D721Med (cell line): ENCODE data around the gene UBE2N.
"Not testable (repeated sequence)": the region's sequence is repeated elsewhere in the genome, so short reads cannot be mapped to it uniquely, and the experiment has no call there.

ENCODE experiments used
- DNase-seq: peaks from one replicate; pipeline ENCODE4 v3.0.0; 2011; ENCODE audit warnings: low spot score; ENCODE audit not compliant: insufficient read length
- FAIRE-seq: peaks from 2 replicates; lab custom pipeline; 2011; peaks lifted over from hg19 to GRCh38; lab: Jason Lieb, UNC
- TF ChIP-seq, protein P1 (sequence below): IDR thresholded peaks from 2 replicates; pipeline ENCODE4 v1.5.1; 2012; ENCODE audit warnings: mild to moderate bottlenecking, control low read depth; ENCODE audit not compliant: insufficient read depth; ENCODE audit errors: missing control alignments

UBE2N gene

DNA sequence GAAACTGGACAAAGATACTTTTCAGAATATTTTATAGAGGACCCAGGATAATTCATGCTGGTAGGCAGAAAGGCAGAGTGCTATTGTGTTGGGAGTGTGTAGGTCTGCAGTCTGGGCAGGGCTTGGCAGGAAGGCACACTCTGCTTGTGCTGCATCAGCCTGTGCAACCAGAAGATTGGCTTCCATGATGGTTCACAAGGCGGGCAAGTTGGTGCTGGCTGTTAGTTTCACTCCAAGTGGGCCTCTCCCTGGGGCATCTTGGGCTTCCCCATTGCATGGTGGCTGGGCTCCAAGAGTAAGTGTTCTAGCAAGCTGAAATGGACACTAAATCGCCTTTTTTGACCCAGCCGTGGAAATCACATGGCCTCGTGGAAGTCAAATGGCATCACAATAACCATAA is 1.8 kb upstream of the UBE2N start:
- FAIRE-seq: no peak
- TF ChIP-seq, protein P1, sequence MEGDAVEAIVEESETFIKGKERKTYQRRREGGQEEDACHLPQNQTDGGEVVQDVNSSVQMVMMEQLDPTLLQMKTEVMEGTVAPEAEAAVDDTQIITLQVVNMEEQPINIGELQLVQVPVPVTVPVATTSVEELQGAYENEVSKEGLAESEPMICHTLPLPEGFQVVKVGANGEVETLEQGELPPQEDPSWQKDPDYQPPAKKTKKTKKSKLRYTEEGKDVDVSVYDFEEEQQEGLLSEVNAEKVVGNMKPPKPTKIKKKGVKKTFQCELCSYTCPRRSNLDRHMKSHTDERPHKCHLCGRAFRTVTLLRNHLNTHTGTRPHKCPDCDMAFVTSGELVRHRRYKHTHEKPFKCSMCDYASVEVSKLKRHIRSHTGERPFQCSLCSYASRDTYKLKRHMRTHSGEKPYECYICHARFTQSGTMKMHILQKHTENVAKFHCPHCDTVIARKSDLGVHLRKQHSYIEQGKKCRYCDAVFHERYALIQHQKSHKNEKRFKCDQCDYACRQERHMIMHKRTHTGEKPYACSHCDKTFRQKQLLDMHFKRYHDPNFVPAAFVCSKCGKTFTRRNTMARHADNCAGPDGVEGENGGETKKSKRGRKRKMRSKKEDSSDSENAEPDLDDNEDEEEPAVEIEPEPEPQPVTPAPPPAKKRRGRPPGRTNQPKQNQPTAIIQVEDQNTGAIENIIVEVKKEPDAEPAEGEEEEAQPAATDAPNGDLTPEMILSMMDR: no peak
- DNase-seq: no peak

DNA sequence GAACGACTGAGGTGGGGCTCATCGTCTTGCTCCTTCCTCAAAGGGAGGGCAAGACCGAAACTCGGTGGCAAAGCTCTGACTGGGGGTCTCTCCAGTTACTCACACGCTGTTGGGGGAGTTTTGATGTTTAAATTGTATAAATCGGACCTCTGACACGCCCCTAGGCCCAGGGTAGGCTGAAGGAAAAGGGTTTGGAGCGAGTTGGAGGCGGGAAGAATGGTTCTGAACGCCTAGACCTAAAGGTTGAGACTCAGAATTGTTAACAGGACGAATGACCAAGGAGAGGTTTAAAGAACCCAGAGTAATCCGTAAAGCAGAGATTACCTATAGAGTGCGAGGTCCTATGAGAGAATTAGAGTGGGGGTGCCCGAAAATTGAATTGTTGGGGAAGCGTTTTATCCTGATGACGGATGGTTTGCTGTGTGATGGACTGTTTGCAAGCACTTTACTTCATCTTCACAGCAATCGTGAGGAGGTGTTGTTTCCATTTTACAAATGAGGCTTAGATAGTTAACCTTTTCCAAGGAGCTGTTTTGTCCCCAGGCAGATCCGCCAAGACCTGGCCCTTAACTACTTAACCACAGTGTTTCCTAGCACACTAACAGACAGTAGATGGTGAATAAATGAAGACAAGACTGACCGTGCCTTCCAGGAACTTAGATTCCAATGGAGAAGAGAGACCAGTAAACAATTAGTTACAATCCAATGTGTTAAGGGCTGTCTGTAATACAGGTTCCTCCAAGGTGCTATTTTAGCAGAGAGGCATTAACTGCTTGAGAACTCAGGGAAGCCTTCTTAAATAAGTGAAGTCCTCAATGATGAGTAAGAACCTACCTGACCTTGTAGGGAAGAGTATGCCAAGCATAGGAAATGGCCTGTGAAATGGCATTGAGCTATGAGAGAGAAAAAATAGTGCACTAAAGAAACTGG is 929 bp upstream of the UBE2N start:
- FAIRE-seq (no peak), DNase-seq (no peak)
- TF ChIP-seq, protein P1: no peak

DNA sequence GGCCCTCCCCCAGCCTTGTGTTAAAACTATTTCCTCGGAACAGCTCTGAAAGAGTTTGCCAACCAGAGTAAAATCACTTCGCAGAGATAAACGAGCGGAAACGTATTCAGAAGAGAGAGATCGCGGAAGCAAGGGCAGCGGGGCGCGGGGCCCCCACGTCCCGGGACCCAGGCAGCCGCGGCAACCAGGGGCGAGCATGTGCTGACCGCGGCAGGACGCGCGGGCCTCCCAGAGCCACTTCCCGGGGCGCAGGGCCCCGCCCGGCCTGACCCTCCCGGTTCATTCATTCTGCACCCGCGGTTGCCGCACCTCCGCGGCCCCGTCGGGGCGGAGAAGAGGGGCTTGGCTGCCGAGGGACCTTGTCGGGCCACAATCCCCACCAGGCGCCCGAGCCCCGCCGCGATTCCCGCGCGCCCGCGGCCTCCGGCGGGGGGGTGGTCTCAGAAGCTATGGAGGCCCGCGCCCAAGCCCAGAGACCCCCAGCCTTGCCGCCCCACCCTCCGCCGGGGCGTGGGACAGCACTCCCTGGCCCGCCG is 598 bp downstream of the UBE2N start:
- TF ChIP-seq, protein P1: no peak
- FAIRE-seq (no peak), DNase-seq (no peak)

DNA sequence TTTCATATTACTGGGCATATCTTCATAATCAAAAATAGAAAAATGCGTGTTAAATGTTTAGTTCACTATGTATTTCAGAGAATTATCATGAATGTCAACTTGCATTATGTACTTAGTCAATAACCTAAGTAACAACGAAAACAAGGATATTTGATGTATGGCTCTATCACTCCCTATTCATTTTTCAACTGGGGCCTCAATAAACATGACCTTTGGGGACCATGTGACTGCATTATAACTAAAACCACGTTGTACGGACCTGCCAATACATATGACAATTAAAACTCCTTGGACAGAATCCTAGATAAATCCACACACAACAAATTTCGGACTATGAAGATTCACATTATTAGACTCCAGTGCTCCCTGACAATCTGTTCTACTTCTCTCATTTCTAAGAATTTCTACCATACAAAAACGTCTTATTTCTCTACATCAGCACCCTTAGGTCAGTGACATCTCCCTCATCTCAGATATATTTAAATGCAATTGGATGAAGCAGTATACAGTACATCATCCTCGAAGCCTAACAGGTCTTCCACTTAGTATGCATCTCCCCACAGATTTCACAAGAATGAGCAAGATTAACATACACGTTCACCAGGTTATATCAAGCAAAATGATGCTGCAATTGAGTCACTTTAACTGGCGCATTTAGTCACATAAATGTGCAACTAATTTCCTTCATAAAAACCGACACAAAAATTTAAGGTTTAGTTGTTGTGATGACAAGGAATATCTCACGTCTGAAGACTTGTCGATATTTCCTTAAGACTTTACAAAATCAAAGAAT is 1.5 kb downstream of the UBE2N start:
- DNase-seq: no peak
- TF ChIP-seq, protein P1: no peak
- peak; percentile 11 for FAIRE-seq

DNA sequence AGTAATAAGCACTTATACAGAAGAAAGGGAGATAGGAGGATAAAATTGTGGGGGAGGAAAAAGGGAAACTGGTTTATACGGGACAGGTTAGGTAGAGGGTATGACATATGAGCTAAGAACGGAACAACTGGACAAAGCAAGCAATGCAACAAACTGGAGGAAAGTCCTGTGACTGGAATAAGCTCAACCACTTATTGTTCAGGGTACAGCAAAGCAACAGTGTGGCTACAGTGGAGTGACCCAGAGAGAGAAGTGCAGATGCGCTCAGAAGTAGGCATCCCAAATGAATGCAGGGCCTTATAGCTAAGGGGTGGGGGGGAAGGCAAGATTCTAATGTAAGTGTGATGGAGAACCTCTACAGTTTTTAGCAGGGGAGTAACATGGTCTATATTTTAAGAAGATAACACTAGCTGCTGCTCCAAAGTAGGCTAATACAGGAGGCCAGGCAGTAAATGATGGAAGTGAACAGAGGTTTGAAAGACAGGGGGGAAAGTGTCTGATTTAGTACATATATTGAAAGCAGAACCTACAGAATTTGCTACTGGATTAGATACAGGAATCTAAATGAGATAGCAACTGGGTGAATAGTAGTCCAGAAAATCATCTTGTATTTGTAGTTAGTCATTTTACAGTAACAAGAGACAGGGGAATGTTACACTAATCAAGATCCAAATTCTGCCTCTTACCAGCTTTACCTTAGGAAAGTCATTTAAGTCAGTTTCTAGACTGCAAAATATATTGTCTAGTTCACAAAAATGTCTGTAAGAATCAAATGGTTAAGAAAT is 3.3 kb downstream of the UBE2N start:
- TF ChIP-seq, protein P1: no peak
- no peak for FAIRE-seq
- DNase-seq: no peak

DNA sequence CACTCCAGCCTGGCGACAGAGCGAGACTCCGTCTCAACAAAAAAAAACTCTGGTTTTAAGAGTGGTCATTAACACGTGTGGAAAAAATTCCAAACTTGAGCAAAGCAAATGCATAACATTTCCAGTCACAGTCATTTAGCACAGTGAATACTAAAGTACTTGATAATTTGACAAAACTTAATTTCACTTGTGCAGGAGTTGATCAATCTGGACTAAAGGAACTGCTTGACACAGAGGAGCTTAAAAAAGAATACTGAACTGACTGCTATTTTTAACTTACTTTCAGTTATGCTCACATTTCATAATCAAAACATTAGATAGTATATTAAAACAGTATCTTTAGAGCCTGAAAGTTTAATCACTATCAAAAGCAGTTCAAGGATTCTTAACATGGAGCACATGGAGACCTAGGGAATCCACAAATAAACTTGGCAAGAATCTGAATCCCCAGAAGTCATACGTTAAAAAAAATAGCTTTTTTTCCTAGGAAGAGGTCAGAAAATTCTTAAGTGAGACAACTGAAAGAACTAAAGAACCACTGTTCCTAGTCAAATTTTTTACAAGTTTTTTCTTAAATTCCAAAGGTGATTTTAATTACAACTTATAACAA is 7.4 kb downstream of the UBE2N start:
- FAIRE-seq: no peak
- DNase-seq: no peak
- TF ChIP-seq, protein P1: no peak

DNA sequence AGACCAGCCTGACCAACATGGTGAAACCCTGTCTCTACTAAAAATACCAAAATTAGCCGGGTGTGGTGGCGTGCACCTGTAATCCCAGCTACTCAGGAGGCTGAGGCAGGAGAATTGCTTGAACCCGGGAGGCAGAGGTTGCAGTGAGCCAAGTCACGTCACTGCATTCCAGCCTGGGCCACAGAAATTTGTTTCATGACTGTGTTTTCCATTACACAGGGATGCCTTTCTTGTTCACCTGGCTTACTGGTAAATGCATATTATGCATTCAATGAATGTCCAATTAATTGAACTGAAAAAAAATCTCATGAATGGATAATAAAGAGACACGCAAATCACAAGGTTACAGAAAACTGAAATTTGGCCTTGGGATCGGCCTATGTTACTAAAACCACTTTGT is 9.7 kb downstream of the UBE2N start:
- not testable (repeated sequence) for FAIRE-seq, DNase-seq
